22Rv1 (cell line): ENCODE data around the gene NEMP1.
"Not testable (repeated sequence)": the region's sequence is repeated elsewhere in the genome, so short reads cannot be mapped to it uniquely, and the experiment has no call there.

Source experiments
- H3K27ac ChIP-seq: fragments of 450-650 bp; 2 replicates; pipeline ENCODE4 v1.5.1; 2017
- CTCF ChIP-seq: fragments of 450-650 bp; IDR thresholded peaks from 2 replicates; pipeline ENCODE4 v1.5.1; 2017; ENCODE audit warnings: mild to moderate bottlenecking
- ZFX ChIP-seq: fragments of 450-650 bp; IDR thresholded peaks from 2 replicates; pipeline ENCODE4 v1.6.1; 2017; ENCODE audit warnings: antibody characterized with exemption, borderline replicate concordance

The NEMP1 gene

GRCh38 chr12:57025196-57025595 lies 53.4 kb downstream of the NEMP1 start:
- no peak for TF ChIP-seq ZFX
- no peak overlapping the region for H3K27ac ChIP-seq

- H3K27ac ChIP-seq = not testable (repeated sequence)
Observed at GRCh38 chr12:57022324-57022723, 56.3 kb downstream of the NEMP1 start.

- no peak overlapping the region for H3K27ac ChIP-seq
- TF ChIP-seq ZFX (no peak), CTCF (no peak)
Observed at GRCh38 chr12:57019983-57020719, 58.4 kb downstream of the NEMP1 start.

- no peak for TF ChIP-seq ZFX
- TF ChIP-seq CTCF = no peak
- no peak overlapping the region for H3K27ac ChIP-seq
Observed at GRCh38 chr12:57018906-57019305, 59.7 kb downstream of the NEMP1 start.

- not testable (repeated sequence) for H3K27ac ChIP-seq
Observed at GRCh38 chr12:57018353-57018752, 60.2 kb downstream of the NEMP1 start.

GRCh38 chr12:57016348-57016747 lies 62.2 kb downstream of the NEMP1 start, which contains the start of gene TAC3:
Gene TAC3, minus strand, starts transcription at chr12:57016529. Its CDS starts 732 bp downstream, at chr12:57015797.
- TF ChIP-seq ZFX (no peak), CTCF (no peak)
- H3K27ac ChIP-seq = no peak within 1 kb of the TSS

GRCh38 chr12:57012600-57013465 lies 65.8 kb downstream of the NEMP1 start:
- H3K27ac ChIP-seq = no peak overlapping the region
- TF ChIP-seq CTCF (no peak), ZFX (no peak)

- no peak overlapping the region for H3K27ac ChIP-seq
- no peak for TF ChIP-seq CTCF
Observed at GRCh38 chr12:57011438-57012424, 66.9 kb downstream of the NEMP1 start.
